ENCODE measurements around the gene NQO1.
A peak's percentile ranks its signal among the peaks of the same experiment; 100 is the strongest.

Gene NQO1

DNA sequence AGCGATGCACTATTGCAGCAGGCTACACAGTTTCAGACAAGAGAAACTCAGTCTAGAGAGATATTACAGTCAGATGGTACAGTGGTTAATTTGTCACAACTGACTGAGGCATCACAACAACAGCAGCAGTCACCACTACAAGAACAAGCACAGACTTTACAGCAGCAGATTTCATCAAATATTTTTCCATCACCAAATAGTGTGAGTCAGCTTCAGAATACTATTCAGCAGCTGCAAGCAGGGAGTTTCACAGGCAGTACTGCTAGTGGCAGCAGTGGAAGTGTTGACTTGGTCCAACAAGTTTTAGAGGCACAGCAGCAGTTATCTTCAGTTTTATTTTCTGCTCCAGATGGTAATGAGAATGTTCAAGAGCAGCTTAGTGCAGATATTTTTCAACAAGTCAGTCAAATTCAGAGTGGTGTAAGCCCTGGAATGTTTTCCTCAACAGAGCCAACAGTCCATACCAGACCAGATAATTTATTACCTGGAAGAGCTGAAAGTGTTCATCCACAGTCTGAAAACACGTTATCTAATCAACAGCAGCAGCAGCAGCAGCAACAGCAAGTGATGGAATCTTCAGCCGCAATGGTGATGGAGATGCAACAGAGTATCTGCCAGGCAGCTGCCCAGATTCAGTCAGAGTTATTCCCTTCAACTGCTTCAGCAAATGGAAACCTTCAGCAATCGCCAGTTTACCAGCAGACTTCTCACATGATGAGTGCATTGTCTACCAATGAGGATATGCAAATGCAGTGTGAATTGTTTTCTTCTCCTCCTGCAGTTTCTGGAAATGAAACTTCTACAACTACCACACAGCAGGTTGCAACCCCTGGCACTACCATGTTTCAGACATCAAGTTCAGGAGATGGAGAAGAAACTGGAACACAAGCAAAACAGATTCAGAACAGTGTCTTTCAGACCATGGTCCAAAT is 34.1 kb downstream of the NQO1 start:
- Histone ChIP-seq H3K4me2 (peak overlapping the region; percentile 36; the same call in 1 of the 2 replicates), H4K20me1 (ENCODE audit: insufficient read depth) (no peaks in the 10 kb centered on the region), H3K36me3 (ENCODE audit: insufficient read depth) (no peaks in the 10 kb centered on the region), H3K27me3 (ENCODE audit: insufficient read depth, low read depth) (no peaks in the 10 kb centered on the region), H3K27ac (peak overlapping the region; percentile 44), H2AFZ (ENCODE audit: low read depth) (no peak overlapping the region), H3K9ac (no peak overlapping the region), H3K4me3 (IDR thresholded peaks at IDR 0.05; ENCODE audit: insufficient read depth, low read depth, low read length) (no peak overlapping the region), H3K79me2 (ENCODE audit: insufficient read depth, low read depth) (no peaks in the 10 kb centered on the region), H3K4me1 (ENCODE audit: low read depth, poor library complexity, severe bottlenecking) (peaks cover 38% of the 10 kb centered on the region)
- TF ChIP-seq, protein P1, sequence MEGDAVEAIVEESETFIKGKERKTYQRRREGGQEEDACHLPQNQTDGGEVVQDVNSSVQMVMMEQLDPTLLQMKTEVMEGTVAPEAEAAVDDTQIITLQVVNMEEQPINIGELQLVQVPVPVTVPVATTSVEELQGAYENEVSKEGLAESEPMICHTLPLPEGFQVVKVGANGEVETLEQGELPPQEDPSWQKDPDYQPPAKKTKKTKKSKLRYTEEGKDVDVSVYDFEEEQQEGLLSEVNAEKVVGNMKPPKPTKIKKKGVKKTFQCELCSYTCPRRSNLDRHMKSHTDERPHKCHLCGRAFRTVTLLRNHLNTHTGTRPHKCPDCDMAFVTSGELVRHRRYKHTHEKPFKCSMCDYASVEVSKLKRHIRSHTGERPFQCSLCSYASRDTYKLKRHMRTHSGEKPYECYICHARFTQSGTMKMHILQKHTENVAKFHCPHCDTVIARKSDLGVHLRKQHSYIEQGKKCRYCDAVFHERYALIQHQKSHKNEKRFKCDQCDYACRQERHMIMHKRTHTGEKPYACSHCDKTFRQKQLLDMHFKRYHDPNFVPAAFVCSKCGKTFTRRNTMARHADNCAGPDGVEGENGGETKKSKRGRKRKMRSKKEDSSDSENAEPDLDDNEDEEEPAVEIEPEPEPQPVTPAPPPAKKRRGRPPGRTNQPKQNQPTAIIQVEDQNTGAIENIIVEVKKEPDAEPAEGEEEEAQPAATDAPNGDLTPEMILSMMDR (conservative IDR thresholded peaks at IDR 0.05; ENCODE audit: low read depth, low read length) = no peak

DNA sequence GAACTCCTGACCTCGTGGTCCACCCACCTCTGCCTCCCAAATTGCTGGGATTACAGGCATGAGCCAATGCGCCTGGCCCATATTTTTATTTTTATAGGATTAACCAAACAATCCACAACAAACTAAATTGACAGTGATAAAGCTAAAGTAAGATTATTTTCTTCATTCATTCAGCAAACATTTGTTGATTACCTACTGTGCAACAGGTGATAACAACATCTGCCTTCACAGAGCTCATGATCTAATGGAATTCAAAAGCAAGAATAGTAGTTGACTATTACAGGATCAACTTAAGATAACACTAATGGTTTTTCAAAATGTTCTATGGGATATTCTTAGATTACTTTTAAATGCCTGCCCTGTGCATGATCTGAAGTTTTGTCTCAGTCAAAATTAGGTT is 37.8 kb downstream of the NQO1 start:
- H3K79me2 ChIP-seq (ENCODE audit: insufficient read depth, low read depth) = no peaks in the 10 kb centered on the region
- no peak overlapping the region for H3K4me3 ChIP-seq (IDR thresholded peaks at IDR 0.05; ENCODE audit: insufficient read depth, low read depth, low read length)
- H3K4me1 ChIP-seq (ENCODE audit: low read depth, poor library complexity, severe bottlenecking) = peaks cover 38% of the 10 kb centered on the region
- H4K20me1 ChIP-seq (ENCODE audit: insufficient read depth) = no peaks in the 10 kb centered on the region
- no peaks in the 10 kb centered on the region for H3K27me3 ChIP-seq (ENCODE audit: insufficient read depth, low read depth)
- H3K9ac ChIP-seq = no peak overlapping the region
- H3K36me3 ChIP-seq (ENCODE audit: insufficient read depth) = no peaks in the 10 kb centered on the region
- no peak overlapping the region for H2AFZ ChIP-seq (ENCODE audit: low read depth)
- no peak overlapping the region for H3K4me2 ChIP-seq
- H3K27ac ChIP-seq = no peak overlapping the region
- TF ChIP-seq, protein P1 (conservative IDR thresholded peaks at IDR 0.05; ENCODE audit: low read depth, low read length) = no peak

DNA sequence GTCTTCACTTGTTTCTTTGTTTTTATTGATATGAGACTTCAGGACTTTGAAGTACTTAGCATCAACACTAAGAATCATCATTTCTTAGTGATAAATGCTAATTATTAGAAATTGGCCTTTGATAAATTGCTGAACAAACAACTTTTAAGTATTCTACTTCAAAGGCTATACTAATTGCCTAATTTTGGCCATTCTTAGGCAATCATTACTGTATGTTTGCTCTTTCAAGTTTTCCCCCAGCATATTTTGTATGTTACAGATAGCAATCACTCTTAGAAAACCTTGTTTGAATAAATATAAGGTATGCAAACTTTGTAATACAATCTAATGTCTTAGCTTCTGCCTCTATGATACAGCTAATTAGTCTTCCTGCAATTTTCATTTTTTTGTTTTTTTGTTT is 46.0 kb downstream of the NQO1 start:
- H3K9ac ChIP-seq = no peak overlapping the region
- no peak overlapping the region for H3K4me2 ChIP-seq
- no peak overlapping the region for H2AFZ ChIP-seq (ENCODE audit: low read depth)
- no peaks in the 10 kb centered on the region for H3K79me2 ChIP-seq (ENCODE audit: insufficient read depth, low read depth)
- H3K4me1 ChIP-seq (ENCODE audit: low read depth, poor library complexity, severe bottlenecking) = no peaks in the 10 kb centered on the region
- TF ChIP-seq, protein P1 (conservative IDR thresholded peaks at IDR 0.05; ENCODE audit: low read depth, low read length) = no peak
- no peak overlapping the region for H3K27ac ChIP-seq
- H4K20me1 ChIP-seq (ENCODE audit: insufficient read depth) = no peaks in the 10 kb centered on the region
- H3K4me3 ChIP-seq (IDR thresholded peaks at IDR 0.05; ENCODE audit: insufficient read depth, low read depth, low read length) = no peak overlapping the region
- H3K36me3 ChIP-seq (ENCODE audit: insufficient read depth) = peaks cover 3% of the 10 kb centered on the region; the same call in 1 of the 2 replicates
- no peaks in the 10 kb centered on the region for H3K27me3 ChIP-seq (ENCODE audit: insufficient read depth, low read depth)

DNA sequence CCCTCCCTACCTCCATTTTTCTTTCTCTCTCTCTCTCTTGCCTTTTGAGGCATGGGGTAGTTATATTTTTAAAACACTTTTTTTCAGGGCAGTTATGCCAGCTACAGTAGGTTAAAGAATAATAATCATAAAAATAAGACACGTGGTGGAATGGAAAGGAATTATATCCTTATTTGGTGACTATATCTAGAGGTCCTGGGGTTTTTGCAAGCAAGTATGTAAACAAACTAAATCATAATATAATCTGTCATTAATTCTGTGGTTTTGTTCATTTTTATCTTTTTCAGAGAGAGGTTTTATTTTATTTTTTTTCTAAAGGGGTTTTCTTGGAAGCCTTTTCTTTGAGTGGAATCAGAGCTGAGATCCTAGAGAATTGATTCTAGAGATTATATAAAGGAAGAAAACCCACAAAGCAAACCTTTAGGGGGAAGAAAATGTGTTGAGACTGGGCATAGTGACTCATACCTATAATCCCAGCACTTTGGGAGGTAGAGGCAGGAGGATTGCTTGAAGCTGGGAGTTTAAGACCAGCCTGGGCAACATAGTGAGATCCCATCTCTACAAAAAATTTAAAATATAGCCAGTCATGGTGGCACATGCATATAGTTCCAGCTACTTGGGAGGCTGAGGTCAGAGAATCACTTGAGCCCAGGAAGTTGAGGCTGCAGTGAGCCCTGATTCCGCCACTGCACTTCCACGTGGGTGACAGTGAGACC is 53.2 kb downstream of the NQO1 start:
- H2AFZ ChIP-seq (ENCODE audit: low read depth) = no peak overlapping the region
- H3K4me3 ChIP-seq (IDR thresholded peaks at IDR 0.05; ENCODE audit: insufficient read depth, low read depth, low read length) = no peak overlapping the region
- H4K20me1 ChIP-seq (ENCODE audit: insufficient read depth) = no peaks in the 10 kb centered on the region
- H3K4me1 ChIP-seq (ENCODE audit: low read depth, poor library complexity, severe bottlenecking) = no peaks in the 10 kb centered on the region
- no peaks in the 10 kb centered on the region for H3K79me2 ChIP-seq (ENCODE audit: insufficient read depth, low read depth)
- no peak overlapping the region for H3K9ac ChIP-seq
- TF ChIP-seq, protein P1 (conservative IDR thresholded peaks at IDR 0.05; ENCODE audit: low read depth, low read length) = no peak
- H3K27ac ChIP-seq = no peak overlapping the region
- H3K4me2 ChIP-seq = no peak overlapping the region
- no peaks in the 10 kb centered on the region for H3K27me3 ChIP-seq (ENCODE audit: insufficient read depth, low read depth)
- peaks cover 3% of the 10 kb centered on the region; the same call in 1 of the 2 replicates for H3K36me3 ChIP-seq (ENCODE audit: insufficient read depth)

Measured in KMS-11 (cell line).